SU-DHL-6 (cell line): ENCODE measurements around the gene CTAGE1.

ENCODE experiments used
- H2AFZ ChIP-seq: fragments of 200-600 bp; sonication (generic); 2 replicates; pipeline ENCODE4 v1.6.1; 2014; ENCODE audit warnings: low read depth, mild to moderate bottlenecking, moderate library complexity, mixed read lengths, antibody characterized with exemption, low read length; ENCODE audit not compliant: severe bottlenecking
- H3F3A ChIP-seq: fragments of 200-600 bp; shearing (Covaris generic); 2 replicates; pipeline ENCODE4 v1.6.0; 2016; ENCODE audit warnings: antibody characterized with exemption, mild to moderate bottlenecking; ENCODE audit not compliant: insufficient read depth
- H3K27ac ChIP-seq: fragments of 200-600 bp; sonication (generic); 2 replicates; pipeline ENCODE4 v1.5.1; 2016; ENCODE audit warnings: low read depth, mild to moderate bottlenecking, low read length, moderate library complexity, mixed read lengths
- H3K27me3 ChIP-seq: fragments of 200-600 bp; sonication (generic), shearing (Covaris generic); 2 replicates; pipeline ENCODE4 v1.6.0; 2014; ENCODE audit warnings: mild to moderate bottlenecking, low read length
- H3K36me3 ChIP-seq: fragments of 200-600 bp; sonication (generic); 2 replicates; pipeline ENCODE4 v1.6.1; 2014; ENCODE audit warnings: mild to moderate bottlenecking, low read length, mixed read lengths
- H3K4me2 ChIP-seq: fragments of 300-600, 200-600 bp; shearing (Covaris generic), sonication (generic); 2 replicates; pipeline ENCODE4 v1.6.0; 2014; ENCODE audit warnings: low read length, low read depth, mild to moderate bottlenecking; ENCODE audit not compliant: poor library complexity, severe bottlenecking
- H3K4me3 ChIP-seq: fragments of 200-600 bp; sonication (generic); 2 replicates; pipeline ENCODE4 v1.5.1; 2014; ENCODE audit warnings: antibody characterized with exemption, low read length, mild to moderate bottlenecking, mixed read lengths; ENCODE audit not compliant: insufficient read depth, poor library complexity, severe bottlenecking
- H3K79me2 ChIP-seq: fragments of 200-600 bp; sonication (generic); 2 replicates; pipeline ENCODE4 v1.6.1; 2014; ENCODE audit warnings: mild to moderate bottlenecking, low read length, moderate library complexity; ENCODE audit not compliant: insufficient read depth
- H3K9ac ChIP-seq: fragments of 200-600 bp; sonication (generic); 2 replicates; pipeline ENCODE4 v1.7.0; 2014; ENCODE audit warnings: mild to moderate bottlenecking, low read length
- H3K9me2 ChIP-seq: fragments of 200-600 bp; sonication (generic); replicated peaks from 2 replicates; pipeline ENCODE4 v1.6.1; 2014; ENCODE audit warnings: low read length; ENCODE audit not compliant: insufficient read depth
- H3K9me3 ChIP-seq: fragments of 200-600 bp; sonication (generic); 2 replicates; pipeline ENCODE4 v1.6.1; 2014; ENCODE audit warnings: low read length, mixed read lengths; ENCODE audit not compliant: insufficient read depth
- H4K20me1 ChIP-seq: fragments of 200-600 bp; sonication (generic); 2 replicates; pipeline ENCODE4 v1.6.1; 2014; ENCODE audit warnings: low read depth, mild to moderate bottlenecking, antibody characterized with exemption, low read length, moderate library complexity, mixed read lengths
- CTCF ChIP-seq: fragments of 200-600 bp; sonication (generic); IDR thresholded peaks from one replicate; pipeline ENCODE4 v1.5.1; 2017; ENCODE audit warnings: antibody characterized with exemption, mild to moderate bottlenecking, low read length, moderate library complexity; ENCODE audit not compliant: insufficient read depth, poor library complexity, severe bottlenecking
- EZH2phosphoT487 ChIP-seq: fragments of 200-600 bp; sonication (generic), shearing (Covaris generic); conservative IDR thresholded peaks from 2 replicates; pipeline ENCODE4 v1.6.1; 2018; ENCODE audit warnings: mild to moderate bottlenecking, antibody characterized with exemption, low read length, moderate library complexity, mixed read lengths

Gene CTAGE1

DNA sequence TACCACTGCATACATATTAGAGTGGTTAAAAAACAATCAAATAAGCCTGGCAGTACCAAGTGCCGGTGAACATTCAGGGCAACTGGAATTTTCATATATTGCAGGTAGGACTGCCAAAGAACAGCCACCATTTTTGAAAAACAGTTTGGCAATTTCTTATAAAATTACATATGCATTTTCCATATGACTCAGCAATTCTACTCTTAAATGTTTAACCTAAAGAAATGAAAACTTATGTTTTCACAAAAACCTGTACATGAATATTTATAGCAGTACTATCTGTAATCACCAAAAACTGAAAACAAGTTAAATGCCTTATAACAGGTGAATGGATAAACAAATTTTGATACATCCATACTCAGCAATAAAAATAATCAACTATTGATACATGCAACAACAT, 39.9 kb downstream of the CTAGE1 start:
- no peaks in the 10 kb centered on the region for H3K27me3 ChIP-seq
- TF ChIP-seq EZH2phosphoT487 (no peak), CTCF (no peak)
- H3K36me3 ChIP-seq = no peaks in the 10 kb centered on the region
- no peak overlapping the region for H3K4me3 ChIP-seq
- H3K4me2 ChIP-seq = no peak overlapping the region
- no peaks in the 10 kb centered on the region for H3K9me2 ChIP-seq
- no peaks in the 10 kb centered on the region for H4K20me1 ChIP-seq
- H3K79me2 ChIP-seq = no peaks in the 10 kb centered on the region
- H3F3A ChIP-seq = no peaks in the 10 kb centered on the region
- no peak overlapping the region for H2AFZ ChIP-seq
- no peak overlapping the region for H3K27ac ChIP-seq
- H3K9me3 ChIP-seq = no peaks in the 10 kb centered on the region
- H3K9ac ChIP-seq = no peak overlapping the region

- Histone ChIP-seq H3K9me2 (no peaks in the 10 kb centered on the region), H2AFZ (no peak overlapping the region), H3K9me3 (no peaks in the 10 kb centered on the region), H3K4me2 (no peak overlapping the region), H3K36me3 (no peaks in the 10 kb centered on the region), H4K20me1 (no peaks in the 10 kb centered on the region), H3K4me3 (no peak overlapping the region), H3K27me3 (no peaks in the 10 kb centered on the region), H3K9ac (no peak overlapping the region), H3K27ac (no peak overlapping the region), H3F3A (no peaks in the 10 kb centered on the region), H3K79me2 (no peaks in the 10 kb centered on the region)
- TF ChIP-seq EZH2phosphoT487 (no peak), CTCF (no peak)
These were observed 47.3 kb downstream of the CTAGE1 start for GRCh38 chr18:22370414-22370813.

GRCh38 chr18:22368021-22368420, 49.7 kb downstream of the CTAGE1 start:
- Histone ChIP-seq H3K9me3 (no peaks in the 10 kb centered on the region), H3K27ac (no peak overlapping the region), H3K27me3 (no peaks in the 10 kb centered on the region), H3K4me3 (no peak overlapping the region), H3K9me2 (no peaks in the 10 kb centered on the region), H3K79me2 (no peaks in the 10 kb centered on the region), H3K36me3 (no peaks in the 10 kb centered on the region), H3F3A (no peaks in the 10 kb centered on the region), H3K4me2 (no peak overlapping the region), H3K9ac (no peak overlapping the region), H2AFZ (no peak overlapping the region), H4K20me1 (no peaks in the 10 kb centered on the region)
- no peak for TF ChIP-seq CTCF
- no peak for TF ChIP-seq EZH2phosphoT487

DNA sequence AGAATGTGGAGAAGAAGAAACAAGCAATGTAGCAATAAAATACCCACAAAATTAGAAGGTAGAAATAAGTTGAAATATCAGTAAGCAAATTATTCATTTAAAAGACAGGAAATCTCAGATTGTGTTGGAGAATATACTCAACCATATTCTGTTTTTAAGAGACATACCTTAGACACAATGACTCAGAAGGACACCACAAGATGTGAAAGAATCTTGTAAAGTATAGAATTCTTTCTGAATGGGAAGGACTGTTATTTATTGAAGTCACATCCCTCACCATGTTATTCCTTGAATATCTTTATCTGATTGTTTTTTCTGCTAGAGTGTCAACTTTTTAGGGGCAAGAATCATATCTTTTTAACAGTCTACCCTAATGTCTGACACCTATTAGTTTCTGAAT, 50.4 kb downstream of the CTAGE1 start:
- Histone ChIP-seq H4K20me1 (no peaks in the 10 kb centered on the region), H3K9ac (no peak overlapping the region), H3K27me3 (no peaks in the 10 kb centered on the region), H3K9me3 (no peaks in the 10 kb centered on the region), H3K9me2 (no peaks in the 10 kb centered on the region), H3F3A (no peaks in the 10 kb centered on the region), H2AFZ (no peak overlapping the region), H3K27ac (no peak overlapping the region), H3K4me2 (no peak overlapping the region), H3K79me2 (no peaks in the 10 kb centered on the region), H3K36me3 (no peaks in the 10 kb centered on the region), H3K4me3 (no peak overlapping the region)
- TF ChIP-seq EZH2phosphoT487 = no peak
- no peak for TF ChIP-seq CTCF
